C4-2B (cell line): ENCODE measurements around the gene MRPL43.

Experiments used
- CTCF ChIP-seq: fragments of 450-650 bp; conservative IDR thresholded peaks from 2 replicates; pipeline ENCODE4 v1.5.1; 2017; ENCODE audit warnings: mild to moderate bottlenecking
- ZFX ChIP-seq: fragments of 450-650 bp; IDR thresholded peaks from 2 replicates; pipeline ENCODE4 v1.6.1; 2017

- no peak for TF ChIP-seq CTCF
- no peak for TF ChIP-seq ZFX
Measured at GRCh38 chr10:100970076-100970913, 17.0 kb downstream of the MRPL43 start.
